ENCODE results near the gene BATF3. TPM values are rescaled to one million over a fixed set of nuclear protein-coding genes. Genes with fewer than 3 reads are reported as not detected.
A peak's percentile ranks its signal among the peaks of the same experiment; 100 is the strongest.

The BATF3 gene
- total and polyA plus RNA-seq, 9 of the 15 experiments (the other 6 are each of a cell fraction or from before 2014, with no cell fraction given) = 0.40 to 3.8 (median 2.0) TPM

- no peak for TF ChIP-seq ZFP91 (CRISPR knock-in tag; IDR thresholded peaks at IDR 0.05)
- no peak for TF ChIP-seq ZNF184 (CRISPR knock-in tag; IDR thresholded peaks at IDR 0.05)
- no peak for TF ChIP-seq SP2 (IDR thresholded peaks at IDR 0.05; ENCODE audit: extremely low read depth, low read depth, low read length, poor library complexity, severe bottlenecking)
- TF ChIP-seq, protein P1, sequence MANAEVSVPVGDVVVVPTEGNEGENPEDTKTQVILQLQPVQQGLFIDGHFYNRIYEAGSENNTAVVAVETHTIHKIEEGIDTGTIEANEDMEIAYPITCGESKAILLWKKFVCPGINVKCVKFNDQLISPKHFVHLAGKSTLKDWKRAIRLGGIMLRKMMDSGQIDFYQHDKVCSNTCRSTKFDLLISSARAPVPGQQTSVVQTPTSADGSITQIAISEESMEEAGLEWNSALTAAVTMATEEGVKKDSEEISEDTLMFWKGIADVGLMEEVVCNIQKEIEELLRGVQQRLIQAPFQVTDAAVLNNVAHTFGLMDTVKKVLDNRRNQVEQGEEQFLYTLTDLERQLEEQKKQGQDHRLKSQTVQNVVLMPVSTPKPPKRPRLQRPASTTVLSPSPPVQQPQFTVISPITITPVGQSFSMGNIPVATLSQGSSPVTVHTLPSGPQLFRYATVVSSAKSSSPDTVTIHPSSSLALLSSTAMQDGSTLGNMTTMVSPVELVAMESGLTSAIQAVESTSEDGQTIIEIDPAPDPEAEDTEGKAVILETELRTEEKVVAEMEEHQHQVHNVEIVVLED (CRISPR knock-in tag; IDR thresholded peaks at IDR 0.05) = no peak
- TF ChIP-seq ZBED1 (IDR thresholded peaks at IDR 0.05) = no peak
- TF ChIP-seq CEBPG (CRISPR knock-in tag; IDR thresholded peaks at IDR 0.05) = no peak
- no peak for TF ChIP-seq CEBPG (tag; conservative IDR thresholded peaks at IDR 0.05 in 1 of 2, IDR thresholded peaks at IDR 0.05 in 1 of 2)
- no peak for TF ChIP-seq CEBPB (tag; IDR thresholded peaks at IDR 0.05)
- TF ChIP-seq SRF (CRISPR knock-in tag; IDR thresholded peaks at IDR 0.05) = no peak
- TF ChIP-seq NRF1 (conservative IDR thresholded peaks at IDR 0.05 in 1 of 2, IDR thresholded peaks at IDR 0.05 in 1 of 2) = peak; percentile 43 to 45; a peak in 3 of 4 replicates
- 0 out of 2 replicates have a peak, but pooled peaks have one; percentile 13 for TF ChIP-seq NFATC3 (IDR thresholded peaks at IDR 0.05)
- TF ChIP-seq MAFG (tag; conservative IDR thresholded peaks at IDR 0.05) = no peak
- no peak for TF ChIP-seq HSF4 (CRISPR knock-in tag; IDR thresholded peaks at IDR 0.05; ENCODE audit: borderline replicate concordance)
- TF ChIP-seq, protein P2, sequence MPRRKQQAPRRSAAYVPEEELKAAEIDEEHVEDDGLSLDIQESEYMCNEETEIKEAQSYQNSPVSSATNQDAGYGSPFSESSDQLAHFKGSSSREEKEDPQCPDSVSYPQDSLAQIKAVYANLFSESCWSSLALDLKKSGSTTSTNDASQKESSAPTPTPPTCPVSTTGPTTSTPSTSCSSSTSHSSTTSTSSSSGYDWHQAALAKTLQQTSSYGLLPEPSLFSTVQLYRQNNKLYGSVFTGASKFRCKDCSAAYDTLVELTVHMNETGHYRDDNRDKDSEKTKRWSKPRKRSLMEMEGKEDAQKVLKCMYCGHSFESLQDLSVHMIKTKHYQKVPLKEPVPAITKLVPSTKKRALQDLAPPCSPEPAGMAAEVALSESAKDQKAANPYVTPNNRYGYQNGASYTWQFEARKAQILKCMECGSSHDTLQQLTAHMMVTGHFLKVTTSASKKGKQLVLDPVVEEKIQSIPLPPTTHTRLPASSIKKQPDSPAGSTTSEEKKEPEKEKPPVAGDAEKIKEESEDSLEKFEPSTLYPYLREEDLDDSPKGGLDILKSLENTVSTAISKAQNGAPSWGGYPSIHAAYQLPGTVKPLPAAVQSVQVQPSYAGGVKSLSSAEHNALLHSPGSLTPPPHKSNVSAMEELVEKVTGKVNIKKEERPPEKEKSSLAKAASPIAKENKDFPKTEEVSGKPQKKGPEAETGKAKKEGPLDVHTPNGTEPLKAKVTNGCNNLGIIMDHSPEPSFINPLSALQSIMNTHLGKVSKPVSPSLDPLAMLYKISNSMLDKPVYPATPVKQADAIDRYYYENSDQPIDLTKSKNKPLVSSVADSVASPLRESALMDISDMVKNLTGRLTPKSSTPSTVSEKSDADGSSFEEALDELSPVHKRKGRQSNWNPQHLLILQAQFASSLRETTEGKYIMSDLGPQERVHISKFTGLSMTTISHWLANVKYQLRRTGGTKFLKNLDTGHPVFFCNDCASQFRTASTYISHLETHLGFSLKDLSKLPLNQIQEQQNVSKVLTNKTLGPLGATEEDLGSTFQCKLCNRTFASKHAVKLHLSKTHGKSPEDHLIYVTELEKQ (CRISPR knock-in tag; IDR thresholded peaks at IDR 0.05) = no peak
- TF ChIP-seq ZNF586 (CRISPR knock-in tag; conservative IDR thresholded peaks at IDR 0.05) = no peak
- no peak for TF ChIP-seq MYNN (IDR thresholded peaks at IDR 0.05)
- TF ChIP-seq MYNN (CRISPR knock-in tag; IDR thresholded peaks at IDR 0.05) = no peak
- TF ChIP-seq MTA3 (IDR thresholded peaks at IDR 0.05; ENCODE audit: borderline replicate concordance) = no peak
- no peak for TF ChIP-seq ELF4 (CRISPR knock-in tag; IDR thresholded peaks at IDR 0.05)
- TF ChIP-seq ZNF696 (CRISPR knock-in tag; conservative IDR thresholded peaks at IDR 0.05) = no peak
Measured at GRCh38 chr1:212721388-212722247, 22.0 kb upstream of the BATF3 start (continued).
